ENCODE results near the gene TRIM29. TPM values are rescaled to one million over a fixed set of nuclear protein-coding genes. Genes with fewer than 3 reads are reported as not detected.

The TRIM29 gene
- total RNA-seq, 1 experiment from 2014 or later = 293 TPM

DNA sequence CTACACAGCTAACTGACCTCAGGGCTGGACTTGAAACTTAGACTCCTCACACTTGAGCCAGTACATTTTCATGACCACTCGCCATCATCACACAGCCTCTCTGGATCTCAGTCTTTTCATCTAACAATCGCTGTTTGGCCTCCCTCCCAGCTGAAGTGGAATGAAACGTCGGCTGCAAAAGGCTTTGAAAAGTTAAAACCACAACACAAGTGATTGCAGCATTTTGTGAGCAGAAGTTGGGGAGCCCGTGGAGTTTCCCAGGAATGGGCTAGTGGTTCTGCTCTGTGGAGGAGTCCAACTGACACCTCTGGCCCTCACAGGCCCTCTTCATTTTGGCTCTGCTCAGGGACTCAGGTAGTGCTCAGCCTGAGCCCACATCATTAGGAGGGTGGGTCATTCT, 35.9 kb upstream of the TRIM29 start:
- TF ChIP-seq, protein P1, sequence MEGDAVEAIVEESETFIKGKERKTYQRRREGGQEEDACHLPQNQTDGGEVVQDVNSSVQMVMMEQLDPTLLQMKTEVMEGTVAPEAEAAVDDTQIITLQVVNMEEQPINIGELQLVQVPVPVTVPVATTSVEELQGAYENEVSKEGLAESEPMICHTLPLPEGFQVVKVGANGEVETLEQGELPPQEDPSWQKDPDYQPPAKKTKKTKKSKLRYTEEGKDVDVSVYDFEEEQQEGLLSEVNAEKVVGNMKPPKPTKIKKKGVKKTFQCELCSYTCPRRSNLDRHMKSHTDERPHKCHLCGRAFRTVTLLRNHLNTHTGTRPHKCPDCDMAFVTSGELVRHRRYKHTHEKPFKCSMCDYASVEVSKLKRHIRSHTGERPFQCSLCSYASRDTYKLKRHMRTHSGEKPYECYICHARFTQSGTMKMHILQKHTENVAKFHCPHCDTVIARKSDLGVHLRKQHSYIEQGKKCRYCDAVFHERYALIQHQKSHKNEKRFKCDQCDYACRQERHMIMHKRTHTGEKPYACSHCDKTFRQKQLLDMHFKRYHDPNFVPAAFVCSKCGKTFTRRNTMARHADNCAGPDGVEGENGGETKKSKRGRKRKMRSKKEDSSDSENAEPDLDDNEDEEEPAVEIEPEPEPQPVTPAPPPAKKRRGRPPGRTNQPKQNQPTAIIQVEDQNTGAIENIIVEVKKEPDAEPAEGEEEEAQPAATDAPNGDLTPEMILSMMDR (conservative IDR thresholded peaks at IDR 0.05) = no peak
- no peak for TF ChIP-seq EZH2 (IDR thresholded peaks at IDR 0.05; ENCODE audit: low read depth)
- Histone ChIP-seq H3K27me3 (ENCODE audit: insufficient read depth, low read depth) (peaks cover 21% of the 10 kb centered on the region), H2AFZ (no peak overlapping the region), H3K9me2 (ENCODE audit: insufficient read depth) (no peaks in the 10 kb centered on the region), H3K4me1 (replicated peaks; ENCODE audit: insufficient read depth) (no peaks in the 10 kb centered on the region), H3K27ac (no peak overlapping the region), H3K79me2 (ENCODE audit: low read depth) (no peaks in the 10 kb centered on the region), H4K20me1 (ENCODE audit: insufficient read depth) (no peaks in the 10 kb centered on the region), H3K9me3 (ENCODE audit: insufficient read depth, low read depth) (no peaks in the 10 kb centered on the region), H3F3A (ENCODE audit: insufficient read depth, low read depth) (no peaks in the 10 kb centered on the region), H3K4me3 (no peak overlapping the region), H3K36me3 (ENCODE audit: low read depth) (no peaks in the 10 kb centered on the region), H3K4me2 (no peak overlapping the region)
- intact Hi-C loops (cut with micrococcal nuclease; ENCODE audit: unreplicated experiment) = loop anchor here (5.0 kb wide), 2 partner anchors 38 to 338 kb away; partner anchors contain the start of genes GRIK4 and OAF
- BruUV-seq (replicated peaks) = no TSS peak
- ChIA-PET CTCF (no interaction called here), POLR2A (ENCODE audit: unreplicated experiment) (no interaction called here)
- no peak for DNase-seq

DNA sequence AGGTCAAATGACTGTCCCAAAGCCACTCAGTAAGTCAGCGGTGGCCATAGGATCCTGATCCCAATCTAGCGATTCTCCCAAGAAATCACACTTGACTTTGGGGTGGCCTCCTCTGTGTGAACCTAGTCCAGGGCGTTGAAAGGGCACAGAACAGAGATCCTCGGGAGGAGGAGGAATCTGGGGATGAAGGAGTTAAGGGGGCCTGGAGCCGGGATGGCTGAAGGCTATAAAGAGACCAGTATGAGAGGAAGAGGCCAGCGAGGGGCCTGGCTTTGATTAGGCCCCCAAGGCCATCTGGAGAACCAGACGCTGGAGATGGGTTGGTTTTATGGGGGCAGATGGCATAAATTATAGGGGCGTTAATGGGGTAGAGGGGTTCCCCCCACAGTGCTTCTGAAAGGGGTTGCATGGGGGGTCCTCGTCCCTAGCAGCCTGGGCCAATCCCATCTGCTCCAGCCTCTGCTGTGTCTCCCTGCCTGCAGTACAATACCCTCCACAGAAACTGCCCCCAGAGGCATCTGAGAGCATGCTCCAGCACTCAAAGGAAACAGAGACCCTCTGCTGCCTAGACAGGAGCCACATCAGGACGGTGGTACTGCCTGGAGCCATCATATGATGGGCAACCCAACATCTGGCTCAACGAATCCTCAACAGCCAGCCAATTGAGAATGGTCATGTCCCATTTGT, 35.2 kb upstream of the TRIM29 start:
- intact Hi-C loops (cut with micrococcal nuclease; ENCODE audit: unreplicated experiment) = loop anchor here (5.0 kb wide), 2 partner anchors 39 to 339 kb away; partner anchors contain the start of genes GRIK4 and OAF
- no peak overlapping the region for H2AFZ ChIP-seq
- CTCF ChIA-PET = no interaction called here

DNA sequence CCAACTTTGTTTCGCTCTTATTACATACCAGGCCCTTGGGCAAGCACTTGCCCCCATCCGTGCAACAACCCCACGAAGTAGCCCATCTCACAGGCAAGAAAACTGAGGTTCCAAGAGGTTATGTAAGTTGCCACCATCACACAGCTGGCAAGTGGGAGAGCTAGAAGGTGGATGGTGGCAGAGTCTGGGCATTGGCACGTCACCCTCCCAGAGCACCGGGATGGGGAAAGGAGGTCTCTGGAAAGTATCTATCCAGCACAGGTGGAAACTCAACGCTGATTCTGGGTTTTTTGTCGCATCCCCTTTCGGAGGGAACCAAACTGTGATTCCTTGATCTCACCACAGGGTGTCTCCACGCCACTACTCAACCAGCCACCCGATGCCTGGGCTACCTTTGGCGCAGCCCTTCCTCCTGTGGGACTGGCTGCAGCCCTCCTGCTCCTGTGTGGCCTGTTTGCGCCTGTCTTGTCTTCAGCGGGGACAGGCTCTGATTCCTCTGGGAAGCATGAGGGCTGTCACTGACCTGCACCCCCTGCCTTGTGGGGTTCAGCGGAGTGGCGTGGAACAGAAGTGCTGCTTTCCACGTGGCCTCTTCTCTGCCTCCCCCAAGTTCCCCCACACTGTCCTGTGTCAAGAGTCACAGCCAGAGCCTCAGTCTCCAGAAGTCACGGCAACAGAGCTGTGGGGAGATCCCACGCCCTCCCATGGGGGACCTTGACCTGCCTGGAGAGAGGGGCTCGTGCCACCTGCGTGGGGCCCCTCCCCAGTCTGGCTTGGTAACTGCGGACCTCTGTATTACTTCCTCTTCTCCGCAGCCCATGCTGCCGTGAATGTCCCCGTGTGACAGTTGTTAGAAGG, 34.4 kb upstream of the TRIM29 start:
- ChIA-PET POLR2A (ENCODE audit: unreplicated experiment) (no interaction called here), CTCF (no interaction called here)
- intact Hi-C loops (cut with micrococcal nuclease; ENCODE audit: unreplicated experiment) = loop anchor here (1.0 to 5.0 kb wide), 5 partner anchors 40 to 340 kb away; partner anchors contain the start of genes GRIK4 and OAF
- H3K9me2 ChIP-seq (ENCODE audit: insufficient read depth) = no peaks in the 10 kb centered on the region
- no peak overlapping the region for H3K4me3 ChIP-seq
- no peak overlapping the region for H2AFZ ChIP-seq
- H3K79me2 ChIP-seq (ENCODE audit: low read depth) = no peaks in the 10 kb centered on the region
- peak; percentile 63 to 68 for DNase-seq
- H3F3A ChIP-seq (ENCODE audit: insufficient read depth, low read depth) = no peaks in the 10 kb centered on the region
- H3K27ac ChIP-seq = no peak overlapping the region
- H4K20me1 ChIP-seq (ENCODE audit: insufficient read depth) = no peaks in the 10 kb centered on the region
- H3K9me3 ChIP-seq (ENCODE audit: insufficient read depth, low read depth) = no peaks in the 10 kb centered on the region
- H3K36me3 ChIP-seq (ENCODE audit: low read depth) = no peaks in the 10 kb centered on the region
- H3K4me2 ChIP-seq = no peak overlapping the region
- H3K27me3 ChIP-seq (ENCODE audit: insufficient read depth, low read depth) = peaks cover 21% of the 10 kb centered on the region
- no peak for TF ChIP-seq EZH2 (IDR thresholded peaks at IDR 0.05; ENCODE audit: low read depth)
- TF ChIP-seq, protein P1 (conservative IDR thresholded peaks at IDR 0.05) = peak; percentile 94
- BruUV-seq (replicated peaks) = no TSS peak
- H3K4me1 ChIP-seq (replicated peaks; ENCODE audit: insufficient read depth) = no peaks in the 10 kb centered on the region

More for the DNA sequence above, 35.2 kb upstream of the TRIM29 start:
- Histone ChIP-seq H3F3A (ENCODE audit: insufficient read depth, low read depth) (no peaks in the 10 kb centered on the region), H3K79me2 (ENCODE audit: low read depth) (no peaks in the 10 kb centered on the region), H3K36me3 (ENCODE audit: low read depth) (no peaks in the 10 kb centered on the region), H3K4me2 (no peak overlapping the region), H3K27ac (no peak overlapping the region), H4K20me1 (ENCODE audit: insufficient read depth) (no peaks in the 10 kb centered on the region), H3K4me3 (no peak overlapping the region), H3K9me2 (ENCODE audit: insufficient read depth) (no peaks in the 10 kb centered on the region), H3K9me3 (ENCODE audit: insufficient read depth, low read depth) (no peaks in the 10 kb centered on the region), H3K27me3 (ENCODE audit: insufficient read depth, low read depth) (peaks cover 21% of the 10 kb centered on the region), H3K4me1 (replicated peaks; ENCODE audit: insufficient read depth) (no peaks in the 10 kb centered on the region)
- BruUV-seq (replicated peaks) = no TSS peak
- no peak for TF ChIP-seq EZH2 (IDR thresholded peaks at IDR 0.05; ENCODE audit: low read depth)
- TF ChIP-seq, protein P1 (conservative IDR thresholded peaks at IDR 0.05) = no peak
- DNase-seq = no peak
- POLR2A ChIA-PET (ENCODE audit: unreplicated experiment) = no interaction called here
